ENCODE results near the gene ARHGAP10.

ARHGAP10 gene

DNA sequence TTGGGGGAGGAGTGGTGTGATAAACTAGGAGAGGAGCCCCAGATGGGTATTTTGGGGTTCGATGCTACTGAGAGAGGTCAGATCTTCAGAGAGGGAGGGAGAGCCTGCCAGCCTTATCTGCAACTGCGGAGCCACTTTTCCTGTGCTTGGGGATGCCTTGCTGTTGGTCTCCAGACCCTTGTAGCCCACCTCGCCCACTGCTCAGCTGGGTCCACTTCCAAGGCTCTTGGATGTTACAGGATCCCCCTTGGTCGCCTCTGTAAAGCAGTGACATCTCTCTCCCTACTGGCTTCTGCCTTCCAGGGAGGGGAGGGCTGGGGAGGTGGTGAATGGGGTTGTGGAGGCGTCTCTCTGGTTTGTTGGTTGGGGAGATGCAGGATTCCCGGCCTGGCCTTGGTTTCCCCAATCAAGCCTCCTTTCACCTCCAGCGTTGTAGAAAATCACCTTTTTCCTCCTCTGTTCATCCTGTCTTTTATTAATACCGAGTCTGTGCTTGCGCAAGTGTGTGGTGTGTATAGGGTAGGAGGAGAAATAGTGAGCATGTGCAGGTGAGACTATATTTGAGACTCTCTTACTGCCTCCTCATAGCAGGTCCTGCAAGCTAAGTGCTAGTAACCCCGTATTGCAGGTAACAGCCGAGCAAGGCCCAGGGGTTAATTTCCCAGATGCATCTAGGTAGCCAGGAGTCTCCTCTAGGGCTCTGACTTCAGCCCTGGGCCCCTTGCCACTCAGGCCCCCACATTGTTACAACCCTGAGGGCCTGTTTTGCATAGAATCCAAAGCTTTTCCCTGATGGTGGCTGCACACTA, 337.4 kb downstream of the ARHGAP10 start:
- TF ChIP-seq FOXM1 (IDR thresholded peaks at IDR 0.05; ENCODE audit: borderline replicate concordance, low read depth) (no peak), EGR1 (IDR thresholded peaks at IDR 0.05) (no peak), YY1 (IDR thresholded peaks at IDR 0.05; ENCODE audit: low read depth) (no peak), CEBPB (IDR thresholded peaks at IDR 0.05) (peak; percentile 35; the same call in 1 of the 2 replicates)

DNA sequence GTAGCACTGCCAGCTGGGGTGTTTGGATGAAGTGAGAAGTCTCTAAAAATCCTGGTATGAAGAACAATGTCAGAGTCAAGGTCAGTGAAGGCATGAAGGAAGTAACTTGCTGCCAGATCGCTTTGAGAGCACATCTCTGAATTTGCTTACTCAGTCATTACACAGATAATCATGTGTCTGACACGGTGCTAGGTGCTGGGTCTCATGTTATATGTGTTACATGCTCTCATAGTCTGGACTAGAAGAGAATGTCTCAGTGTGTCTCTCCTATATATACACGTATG, 337.9 kb downstream of the ARHGAP10 start:
- TF ChIP-seq CREB1 (IDR thresholded peaks at IDR 0.05; ENCODE audit: low read depth) = no peak
- TF ChIP-seq, protein P1, sequence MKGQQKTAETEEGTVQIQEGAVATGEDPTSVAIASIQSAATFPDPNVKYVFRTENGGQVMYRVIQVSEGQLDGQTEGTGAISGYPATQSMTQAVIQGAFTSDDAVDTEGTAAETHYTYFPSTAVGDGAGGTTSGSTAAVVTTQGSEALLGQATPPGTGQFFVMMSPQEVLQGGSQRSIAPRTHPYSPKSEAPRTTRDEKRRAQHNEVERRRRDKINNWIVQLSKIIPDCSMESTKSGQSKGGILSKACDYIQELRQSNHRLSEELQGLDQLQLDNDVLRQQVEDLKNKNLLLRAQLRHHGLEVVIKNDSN (IDR thresholded peaks at IDR 0.05) = no peak
- no peak for TF ChIP-seq CEBPB (IDR thresholded peaks at IDR 0.05)
- no peak for TF ChIP-seq TCF12 (IDR thresholded peaks at IDR 0.05; ENCODE audit: low read depth)
- TF ChIP-seq TEAD4 (IDR thresholded peaks at IDR 0.05) = no peak
- TF ChIP-seq ZBTB7A (IDR thresholded peaks at IDR 0.05; ENCODE audit: low read depth) = no peak
- no peak for TF ChIP-seq EGR1 (IDR thresholded peaks at IDR 0.05)
- no peak for TF ChIP-seq EP300 (IDR thresholded peaks at IDR 0.05; ENCODE audit: borderline replicate concordance)
- TF ChIP-seq TAF1 (IDR thresholded peaks at IDR 0.05; ENCODE audit: low read depth) = no peak
- no peak for TF ChIP-seq RAD21 (IDR thresholded peaks at IDR 0.05; ENCODE audit: low read depth)
- TF ChIP-seq NFIC (IDR thresholded peaks at IDR 0.05) = no peak
- TF ChIP-seq, protein P2, sequence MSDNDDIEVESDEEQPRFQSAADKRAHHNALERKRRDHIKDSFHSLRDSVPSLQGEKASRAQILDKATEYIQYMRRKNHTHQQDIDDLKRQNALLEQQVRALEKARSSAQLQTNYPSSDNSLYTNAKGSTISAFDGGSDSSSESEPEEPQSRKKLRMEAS (IDR thresholded peaks at IDR 0.05) = no peak
- TF ChIP-seq FOXM1 (IDR thresholded peaks at IDR 0.05; ENCODE audit: borderline replicate concordance, low read depth) = no peak
- no peak for TF ChIP-seq YY1 (IDR thresholded peaks at IDR 0.05; ENCODE audit: low read depth)

DNA sequence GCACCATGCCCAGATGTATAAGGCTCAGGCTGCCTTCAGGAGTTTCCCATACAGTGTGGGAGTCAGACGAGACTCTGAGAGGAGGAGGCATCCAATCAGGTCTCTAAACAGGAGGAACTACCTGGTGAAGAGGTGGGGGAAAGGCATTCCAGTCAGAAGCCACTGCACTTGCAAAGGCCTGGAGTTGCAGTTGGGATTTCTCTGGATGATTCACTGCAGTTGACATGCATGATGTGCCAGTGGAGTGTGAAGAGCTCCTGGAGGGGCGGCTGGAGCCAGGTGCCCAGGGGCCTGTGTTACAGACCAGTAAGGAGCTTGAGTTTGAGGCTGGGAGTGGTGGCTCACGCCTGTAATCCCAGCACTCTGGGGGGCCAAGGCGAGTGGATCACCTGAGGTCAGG, 339.1 kb downstream of the ARHGAP10 start:
- no peak for TF ChIP-seq NFIC (IDR thresholded peaks at IDR 0.05)

DNA sequence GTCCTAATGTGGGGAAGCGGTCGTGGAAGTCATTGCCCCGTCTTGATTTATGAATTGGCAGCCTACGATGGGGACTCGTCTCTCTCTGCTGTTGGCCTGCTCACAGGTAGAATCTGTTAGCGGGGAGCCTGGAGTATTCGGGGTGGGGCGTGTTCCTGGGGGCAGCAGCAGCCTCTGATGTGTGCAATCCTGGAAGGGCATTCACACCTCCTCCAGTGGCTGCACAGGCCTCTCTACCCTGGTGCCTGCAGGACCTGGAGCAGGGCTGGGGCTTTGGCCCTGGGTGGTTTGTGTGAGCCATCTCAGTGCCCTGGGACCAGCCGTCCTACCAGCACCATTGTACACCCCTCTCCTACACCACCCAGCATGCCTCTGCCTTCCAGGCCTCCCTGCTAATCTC, 340.9 kb downstream of the ARHGAP10 start:
- TF ChIP-seq, protein P1 (IDR thresholded peaks at IDR 0.05) = no peak
- TF ChIP-seq NFIC (IDR thresholded peaks at IDR 0.05) = no peak
- no peak for TF ChIP-seq YY1 (IDR thresholded peaks at IDR 0.05; ENCODE audit: low read depth)

DNA sequence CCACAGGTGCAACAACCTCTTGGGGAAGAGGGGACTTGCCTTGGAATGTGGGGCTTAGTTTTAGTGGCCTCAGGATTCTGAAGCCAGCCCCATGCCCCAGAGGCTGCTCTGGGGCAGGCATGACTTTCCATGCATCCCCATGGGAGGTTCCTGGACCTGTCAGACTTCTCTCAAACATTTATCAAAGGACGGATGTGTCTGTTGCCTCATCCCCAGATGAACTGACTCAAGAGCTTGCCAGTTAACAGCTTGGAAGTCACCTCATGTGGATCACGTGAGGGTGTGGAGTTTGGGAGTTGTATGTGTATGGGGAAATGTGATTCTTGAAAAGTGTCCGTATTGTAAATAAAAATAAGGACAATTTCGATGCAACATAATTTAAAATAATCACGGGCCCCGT, 341.5 kb downstream of the ARHGAP10 start:
- TF ChIP-seq, protein P1 (IDR thresholded peaks at IDR 0.05) = no peak
- TF ChIP-seq ZBTB7A (IDR thresholded peaks at IDR 0.05; ENCODE audit: low read depth) = no peak
- TF ChIP-seq, protein P2 (IDR thresholded peaks at IDR 0.05) = no peak
- TF ChIP-seq TEAD4 (IDR thresholded peaks at IDR 0.05) = no peak
- no peak for TF ChIP-seq TCF12 (IDR thresholded peaks at IDR 0.05; ENCODE audit: low read depth)
- no peak for TF ChIP-seq TAF1 (IDR thresholded peaks at IDR 0.05; ENCODE audit: low read depth)
- no peak for TF ChIP-seq YY1 (IDR thresholded peaks at IDR 0.05; ENCODE audit: low read depth)
- no peak for TF ChIP-seq EP300 (IDR thresholded peaks at IDR 0.05; ENCODE audit: borderline replicate concordance)
- TF ChIP-seq RAD21 (IDR thresholded peaks at IDR 0.05; ENCODE audit: low read depth) = no peak
- TF ChIP-seq EGR1 (IDR thresholded peaks at IDR 0.05) = no peak
- no peak for TF ChIP-seq CEBPB (IDR thresholded peaks at IDR 0.05)
- no peak for TF ChIP-seq CREB1 (IDR thresholded peaks at IDR 0.05; ENCODE audit: low read depth)
- TF ChIP-seq, protein P3, sequence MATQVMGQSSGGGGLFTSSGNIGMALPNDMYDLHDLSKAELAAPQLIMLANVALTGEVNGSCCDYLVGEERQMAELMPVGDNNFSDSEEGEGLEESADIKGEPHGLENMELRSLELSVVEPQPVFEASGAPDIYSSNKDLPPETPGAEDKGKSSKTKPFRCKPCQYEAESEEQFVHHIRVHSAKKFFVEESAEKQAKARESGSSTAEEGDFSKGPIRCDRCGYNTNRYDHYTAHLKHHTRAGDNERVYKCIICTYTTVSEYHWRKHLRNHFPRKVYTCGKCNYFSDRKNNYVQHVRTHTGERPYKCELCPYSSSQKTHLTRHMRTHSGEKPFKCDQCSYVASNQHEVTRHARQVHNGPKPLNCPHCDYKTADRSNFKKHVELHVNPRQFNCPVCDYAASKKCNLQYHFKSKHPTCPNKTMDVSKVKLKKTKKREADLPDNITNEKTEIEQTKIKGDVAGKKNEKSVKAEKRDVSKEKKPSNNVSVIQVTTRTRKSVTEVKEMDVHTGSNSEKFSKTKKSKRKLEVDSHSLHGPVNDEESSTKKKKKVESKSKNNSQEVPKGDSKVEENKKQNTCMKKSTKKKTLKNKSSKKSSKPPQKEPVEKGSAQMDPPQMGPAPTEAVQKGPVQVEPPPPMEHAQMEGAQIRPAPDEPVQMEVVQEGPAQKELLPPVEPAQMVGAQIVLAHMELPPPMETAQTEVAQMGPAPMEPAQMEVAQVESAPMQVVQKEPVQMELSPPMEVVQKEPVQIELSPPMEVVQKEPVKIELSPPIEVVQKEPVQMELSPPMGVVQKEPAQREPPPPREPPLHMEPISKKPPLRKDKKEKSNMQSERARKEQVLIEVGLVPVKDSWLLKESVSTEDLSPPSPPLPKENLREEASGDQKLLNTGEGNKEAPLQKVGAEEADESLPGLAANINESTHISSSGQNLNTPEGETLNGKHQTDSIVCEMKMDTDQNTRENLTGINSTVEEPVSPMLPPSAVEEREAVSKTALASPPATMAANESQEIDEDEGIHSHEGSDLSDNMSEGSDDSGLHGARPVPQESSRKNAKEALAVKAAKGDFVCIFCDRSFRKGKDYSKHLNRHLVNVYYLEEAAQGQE (IDR thresholded peaks at IDR 0.05; ENCODE audit: low read depth) = no peak
- no peak for TF ChIP-seq FOXM1 (IDR thresholded peaks at IDR 0.05; ENCODE audit: borderline replicate concordance, low read depth)
- TF ChIP-seq NFIC (IDR thresholded peaks at IDR 0.05) = no peak

DNA sequence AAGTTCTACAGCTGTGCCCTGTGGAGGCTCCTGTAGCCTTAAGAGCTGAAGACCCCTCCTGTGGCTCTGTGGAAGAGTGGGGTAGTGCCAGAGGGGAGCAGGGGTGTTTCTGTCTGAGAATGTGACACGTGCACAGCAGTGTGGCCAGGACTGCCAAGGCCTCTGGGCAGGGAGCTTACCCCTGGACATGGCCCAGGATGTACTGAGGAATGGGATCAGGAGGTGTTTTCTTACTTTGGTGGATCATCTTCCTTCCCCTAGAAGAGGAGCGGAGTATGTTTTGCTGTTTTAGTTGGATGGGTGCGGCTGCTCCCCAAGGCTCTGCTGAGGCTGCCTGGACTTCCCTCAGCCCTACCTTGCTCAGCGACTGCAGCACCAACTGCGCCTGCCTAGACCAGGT, 342.6 kb downstream of the ARHGAP10 start:
- TF ChIP-seq EP300 (IDR thresholded peaks at IDR 0.05; ENCODE audit: borderline replicate concordance) = no peak
- TF ChIP-seq ZBTB7A (IDR thresholded peaks at IDR 0.05; ENCODE audit: low read depth) = no peak
- TF ChIP-seq, protein P3 (IDR thresholded peaks at IDR 0.05; ENCODE audit: low read depth) = no peak
- TF ChIP-seq CEBPB (IDR thresholded peaks at IDR 0.05) = no peak
- TF ChIP-seq, protein P1 (IDR thresholded peaks at IDR 0.05) = no peak
- TF ChIP-seq TEAD4 (IDR thresholded peaks at IDR 0.05) = no peak
- TF ChIP-seq, protein P2 (IDR thresholded peaks at IDR 0.05) = no peak
- TF ChIP-seq FOXM1 (IDR thresholded peaks at IDR 0.05; ENCODE audit: borderline replicate concordance, low read depth) = no peak
- TF ChIP-seq TCF12 (IDR thresholded peaks at IDR 0.05; ENCODE audit: low read depth) = no peak
- TF ChIP-seq YY1 (IDR thresholded peaks at IDR 0.05; ENCODE audit: low read depth) = no peak
- TF ChIP-seq RAD21 (IDR thresholded peaks at IDR 0.05; ENCODE audit: low read depth) = no peak
- no peak for TF ChIP-seq TAF1 (IDR thresholded peaks at IDR 0.05; ENCODE audit: low read depth)
- no peak for TF ChIP-seq CREB1 (IDR thresholded peaks at IDR 0.05; ENCODE audit: low read depth)
- no peak for TF ChIP-seq EGR1 (IDR thresholded peaks at IDR 0.05)
- TF ChIP-seq NFIC (IDR thresholded peaks at IDR 0.05) = no peak
